CD4-positive, CD25-positive, alpha-beta regulatory T cell (primary cell): ENCODE results near the gene DDX43. TPM values are rescaled to one million over a fixed set of nuclear protein-coding genes. Genes with fewer than 3 reads are reported as not detected.
A peak's percentile ranks its signal among the peaks of the same experiment; 100 is the strongest.

Experiments
- ATAC-seq, 2 donors: fragments of 150-1000 bp; cut with Tn5 transposase; one replicate each; pipeline ENCODE4 v1.10.0; 2021; ENCODE audit warnings: low read depth in 2 of 2, moderate number of reproducible peaks in 2 of 2, moderate library complexity in 1 of 2
- DNase-seq, 3 donors: peaks; one replicate each; pipeline versions ENCODE4 v3.0.0 to v3.0.0-alpha.2; 2012 to 2022; ENCODE audit warnings: mixed read lengths in 1 of 3
- H3K27ac ChIP-seq: one replicate; pipeline ENCODE4 v1.7.0; 2013; ENCODE audit warnings: mild to moderate bottlenecking, low read length; ENCODE audit not compliant: insufficient read depth, poor library complexity, severe bottlenecking
- H3K27me3 ChIP-seq: one replicate; pipeline ENCODE4 v1.7.0; 2013; ENCODE audit warnings: low read length; ENCODE audit not compliant: control insufficient read depth, insufficient read depth
- H3K36me3 ChIP-seq: one replicate; pipeline ENCODE4 v1.7.0; 2013; ENCODE audit warnings: mild to moderate bottlenecking, low read length, moderate library complexity; ENCODE audit not compliant: control insufficient read depth, insufficient read depth
- H3K4me1 ChIP-seq: 2 replicates; pipeline ENCODE4 v1.7.0; 2013; ENCODE audit warnings: mild to moderate bottlenecking, low read length; ENCODE audit not compliant: insufficient read depth, control insufficient read depth, poor library complexity, severe bottlenecking
- H3K4me3 ChIP-seq: one replicate; pipeline ENCODE4 v1.7.0; 2013; ENCODE audit warnings: low read depth, mild to moderate bottlenecking, low read length, moderate library complexity
- H3K9me3 ChIP-seq, 2 experiments: 1 replicate in 1 of 2; 2 replicates in 1 of 2; pipeline ENCODE4 v1.7.0; 2013; ENCODE audit warnings: low read length in 2 of 2, mild to moderate bottlenecking in 1 of 2, moderate library complexity in 1 of 2; ENCODE audit not compliant: control insufficient read depth in 2 of 2
- H3K27ac Mint-ChIP-seq, 3 donors: one replicate each; pipeline ENCODE4 v1.8.0; 2020 to 2022; ENCODE audit warnings: mild to moderate bottlenecking in 3 of 3, mixed read lengths in 3 of 3, moderate library complexity in 2 of 3
- H3K27me3 Mint-ChIP-seq: one replicate; pipeline ENCODE4 v1.8.0; 2022; ENCODE audit warnings: mild to moderate bottlenecking, mixed read lengths
- H3K36me3 Mint-ChIP-seq: one replicate; pipeline ENCODE4 v1.8.0; 2020; ENCODE audit warnings: mixed read lengths
- H3K4me1 Mint-ChIP-seq, 4 donors: one replicate each; pipeline ENCODE4 v1.8.0; 2020 to 2022; ENCODE audit warnings: mixed read lengths in 4 of 4, mild to moderate bottlenecking in 1 of 4
- H3K4me3 Mint-ChIP-seq, 4 donors: one replicate each; pipeline ENCODE4 v1.8.0; 2020 to 2022; ENCODE audit warnings: mild to moderate bottlenecking in 4 of 4, mixed read lengths in 4 of 4, moderate library complexity in 3 of 4
- H3K9me3 Mint-ChIP-seq, 7 donors: one replicate each; pipeline ENCODE4 v1.8.0; 2020 to 2022; ENCODE audit warnings: mixed read lengths in 7 of 7, mild to moderate bottlenecking in 3 of 7, moderate library complexity in 2 of 7
- polyA plus RNA-seq, 4 donors: library from polyadenylated mRNA; unstranded; fragments of 300-500 nt; fragmentation: Illumina TruSeq; gene quantifications; one replicate each; pipeline ENCODE4 v1.2.3, GENCODE V29; 2021
- total RNA-seq: library from RNA; stranded (reverse); gene quantifications from one replicate; pipeline ENCODE4 v1.2.3, GENCODE V29; 2022

DDX43 gene
- total and polyA plus RNA-seq, 5 donors from 2014 or later, result 0.59 to 3.6 (median 1.4) TPM

DNA sequence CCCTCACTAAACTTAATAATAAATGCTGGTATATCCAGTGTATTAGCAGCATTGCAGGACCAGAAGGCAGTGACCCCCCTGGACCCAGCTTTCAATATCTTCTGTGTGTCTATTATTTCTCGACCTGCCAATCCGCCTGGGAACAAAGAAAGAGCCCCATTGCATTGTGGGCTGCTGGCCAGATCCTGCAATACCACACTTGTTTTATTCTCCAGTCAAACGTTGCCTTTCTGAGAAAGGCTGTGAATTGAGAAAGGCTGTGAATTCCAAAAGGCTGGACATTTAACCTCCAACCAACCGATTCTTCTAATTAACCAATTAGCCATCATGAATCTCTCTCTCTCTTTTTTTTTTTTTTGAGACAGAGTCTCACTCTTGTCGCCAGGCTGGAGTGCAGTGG lies 65.4 kb downstream of the DDX43 start:
- Mint-ChIP-seq H3K4me1 (peaks cover 18 to 57% (median 41%) of the 10 kb centered on the region in 4 donors), H3K9me3 (no peaks in the 10 kb centered on the region), H3K27me3 (no peaks in the 10 kb centered on the region), H3K4me3 (peak overlapping the region; percentile 95 to 99 (median 97)), H3K27ac (peak overlapping the region; percentile 92 to 98 (median 96)), H3K36me3 (peaks cover 8% of the 10 kb centered on the region)
- H3K27me3 ChIP-seq, result no peaks in the 10 kb centered on the region
- no peak for DNase-seq
- no peaks in the 10 kb centered on the region for H3K9me3 ChIP-seq
- peaks cover 5% of the 10 kb centered on the region for H3K36me3 ChIP-seq
- peak overlapping the region; percentile 92 for H3K27ac ChIP-seq
- ATAC-seq, result no peak
- H3K4me1 ChIP-seq, result peaks cover 52% of the 10 kb centered on the region
- H3K4me3 ChIP-seq, result no peak overlapping the region

DNA sequence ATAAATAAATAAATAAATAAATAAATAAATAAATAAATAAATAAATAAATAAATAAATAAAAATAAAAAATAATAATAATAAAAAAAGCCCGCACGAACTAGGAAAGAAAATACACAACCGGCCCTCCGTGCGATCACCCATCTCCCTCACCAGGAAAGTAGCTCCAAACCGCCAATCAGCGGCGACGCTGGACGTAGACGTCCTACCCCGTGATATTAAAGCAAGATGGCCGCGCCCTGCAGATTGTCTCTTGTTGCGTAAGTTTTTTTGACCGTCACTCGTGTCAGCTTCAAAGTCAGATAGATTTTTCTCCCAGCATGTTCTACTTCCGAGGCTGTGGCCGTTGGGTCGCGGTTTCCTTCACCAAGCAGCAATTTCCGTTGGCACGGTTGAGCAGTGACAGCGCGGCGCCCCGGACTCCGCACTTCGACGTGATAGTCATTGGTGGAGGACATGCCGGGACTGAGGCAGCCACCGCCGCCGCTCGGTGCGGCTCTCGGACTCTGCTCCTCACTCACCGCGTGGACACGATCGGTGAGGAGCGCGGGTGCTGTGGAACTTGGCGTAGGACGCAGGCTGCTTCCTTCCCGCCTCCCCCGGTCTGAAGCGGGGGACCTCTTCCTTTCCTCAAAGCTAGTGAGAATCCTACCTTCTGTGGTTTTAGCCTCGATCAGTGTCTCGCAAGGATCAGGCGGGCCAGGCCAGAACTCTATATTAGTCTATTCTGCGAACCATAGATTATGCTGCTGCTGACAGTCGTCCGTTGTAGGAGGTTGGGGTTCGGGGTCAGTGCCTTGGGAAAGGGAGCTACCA lies 67.1 kb downstream of the DDX43 start, which contains the start of gene MTO1:
Gene MTO1, plus strand, starts transcription at position 201 of the 814 bp plus-strand sequence. Its CDS starts 118 bp downstream, at position 319.
- Mint-ChIP-seq H3K27me3 (no peaks in the 10 kb centered on the region), H3K4me1 (peaks cover 12 to 56% (median 34%) of the 10 kb centered on the region in 4 donors), H3K27ac (peak within 1 kb of the TSS; percentile 92 to 99 (median 96)), H3K36me3 (peaks cover 14% of the 10 kb centered on the region), H3K4me3 (peak within 1 kb of the TSS; percentile 95 to 99 (median 97)), H3K9me3 (no peaks in the 10 kb centered on the region)
- Histone ChIP-seq H3K4me3 (peak within 1 kb of the TSS; percentile 96), H3K9me3 (no peaks in the 10 kb centered on the region), H3K27ac (peak within 1 kb of the TSS; percentile 92), H3K27me3 (no peaks in the 10 kb centered on the region), H3K36me3 (peaks cover 16% of the 10 kb centered on the region), H3K4me1 (peaks cover 42% of the 10 kb centered on the region)
- DNase-seq (peak; percentile 82 to 94 (median 86)), ATAC-seq (peak; percentile 95)

Other genes with a start within 250 kb of the DDX43 start
- gene KHDC1L, start 169.3 kb upstream of the DDX43 start, total RNA-seq, result 0.67 TPM
- gene KHDC1L, start 169.3 kb upstream of the DDX43 start, polyA plus RNA-seq, result not detected
- gene KHDC1, start 131.6 kb upstream of the DDX43 start, total RNA-seq, result 3.2 TPM
- 1 to 10 TPM; 2.2 to 4.5 (median 2.9) TPM for gene KHDC1, start 131.6 kb upstream of the DDX43 start, polyA plus RNA-seq
- gene DPPA5, start 40.6 kb upstream of the DDX43 start, total RNA-seq, result not detected
- gene DPPA5, start 40.6 kb upstream of the DDX43 start, polyA plus RNA-seq, result not detected
- not detected for gene KHDC3L, start 32.2 kb upstream of the DDX43 start, total RNA-seq
- gene KHDC3L, start 32.2 kb upstream of the DDX43 start, polyA plus RNA-seq, result not detected
- gene OOEP, start 24.9 kb upstream of the DDX43 start, total RNA-seq, result 0.69 TPM
- 1 to 10 TPM in 1 of 4 donors, under 1 TPM in 3; 0.23 to 1.1 (median 0.38) TPM for gene OOEP, start 24.9 kb upstream of the DDX43 start, polyA plus RNA-seq
- gene CGAS, start 57.5 kb downstream of the DDX43 start, total RNA-seq, result 24.2 TPM
- gene CGAS, start 57.5 kb downstream of the DDX43 start, polyA plus RNA-seq, result 10 to 100 TPM in 3 of 4 donors, 1 to 10 TPM in 1; 9.0 to 18.3 (median 12.0) TPM
- gene MTO1, start 66.9 kb downstream of the DDX43 start, total RNA-seq, result 69.9 TPM
- gene MTO1, start 66.9 kb downstream of the DDX43 start, polyA plus RNA-seq, result 10 to 100 TPM; 34.9 to 46.1 (median 41.6) TPM
- gene EEF1A1, start 126.2 kb downstream of the DDX43 start, total RNA-seq, result 10,044 TPM
- over 10,000 TPM in 2 of 4 donors, 1,000 to 10,000 TPM in 2; 6,574 to 12,846 (median 10,671) TPM for gene EEF1A1, start 126.2 kb downstream of the DDX43 start, polyA plus RNA-seq